ENCODE results near the gene GTPBP2. TPM values are rescaled to one million over a fixed set of nuclear protein-coding genes. Genes with fewer than 3 reads are reported as not detected.
A peak's percentile ranks its signal among the peaks of the same experiment; 100 is the strongest.

GTPBP2 gene
- 90.9 TPM for total RNA-seq
- long read RNA-seq, transcript GTPBP2-202 (12 exons, 2,933 nt): major isoform, 8 of 55 reads
- long read RNA-seq, partial matches to known transcripts: 19 of 55 reads
- long read RNA-seq, other reads (novel, unspliced or antisense): 26 of 55 reads

- Histone ChIP-seq H3K4me1 (peaks cover 32% of the 10 kb centered on the region), H3K9me3 (no peaks in the 10 kb centered on the region), H3K27me3 (ENCODE audit: low read depth) (no peaks in the 10 kb centered on the region), H3K27ac (peak within 1 kb of the TSS; percentile 89), H3K36me3 (peaks cover 22% of the 10 kb centered on the region), H3K4me3 (peak within 1 kb of the TSS; percentile 76)
- TF ChIP-seq CTCF (IDR thresholded peaks at IDR 0.05): no peak
- ATAC-seq (peak; percentile 91 to 95), DNase-seq (peak; percentile 100)
- intact Hi-C loops (cut with DNase I): no loop called here
Observed at GRCh38 chr6:43629104-43629504, at the start of gene GTPBP2. TSS of gene GTPBP2 (minus strand) at chr6:43629264. CDS start at chr6:43629162, 102 bp downstream.

DNA sequence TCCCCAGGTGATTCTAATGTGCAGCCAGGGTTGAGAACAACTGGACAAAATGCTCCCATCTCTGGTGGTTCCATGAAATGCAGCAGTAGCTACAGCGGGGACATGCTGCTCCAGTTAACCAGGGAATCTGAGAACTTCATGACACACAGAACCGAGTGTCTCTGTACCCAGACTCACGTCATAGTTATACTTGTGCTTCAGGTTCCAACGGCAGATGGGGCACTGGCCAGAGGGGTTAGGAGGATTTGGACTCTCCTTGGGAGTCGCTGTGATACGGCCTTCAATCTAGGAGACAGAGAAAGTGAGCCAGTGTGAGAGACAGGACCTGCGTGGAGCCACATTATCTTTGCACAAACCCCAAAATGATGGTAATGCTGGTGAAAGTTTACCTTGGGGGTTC, 49.3 kb upstream of the GTPBP2 start:
- H3K4me1 ChIP-seq: peaks cover 18% of the 10 kb centered on the region
- no peak for TF ChIP-seq CTCF (IDR thresholded peaks at IDR 0.05)
- no peak for ATAC-seq
- intact Hi-C loops (cut with DNase I): no loop called here
- no peaks in the 10 kb centered on the region for H3K27me3 ChIP-seq (ENCODE audit: low read depth)
- H3K4me3 ChIP-seq: no peak overlapping the region
- H3K9me3 ChIP-seq: no peaks in the 10 kb centered on the region
- H3K36me3 ChIP-seq: peaks cover 83% of the 10 kb centered on the region
- no peak overlapping the region for H3K27ac ChIP-seq
- DNase-seq: no peak

- Histone ChIP-seq H3K27ac (no peak overlapping the region), H3K27me3 (ENCODE audit: low read depth) (no peaks in the 10 kb centered on the region), H3K4me3 (no peak overlapping the region), H3K36me3 (peaks cover 88% of the 10 kb centered on the region), H3K9me3 (no peaks in the 10 kb centered on the region), H3K4me1 (peaks cover 15% of the 10 kb centered on the region)
- no peak for DNase-seq
- no peak for TF ChIP-seq CTCF (IDR thresholded peaks at IDR 0.05)
- intact Hi-C loops (cut with DNase I): no loop called here
- ATAC-seq: no peak
Observed at GRCh38 chr6:43677759-43678158, 48.7 kb upstream of the GTPBP2 start.

DNA sequence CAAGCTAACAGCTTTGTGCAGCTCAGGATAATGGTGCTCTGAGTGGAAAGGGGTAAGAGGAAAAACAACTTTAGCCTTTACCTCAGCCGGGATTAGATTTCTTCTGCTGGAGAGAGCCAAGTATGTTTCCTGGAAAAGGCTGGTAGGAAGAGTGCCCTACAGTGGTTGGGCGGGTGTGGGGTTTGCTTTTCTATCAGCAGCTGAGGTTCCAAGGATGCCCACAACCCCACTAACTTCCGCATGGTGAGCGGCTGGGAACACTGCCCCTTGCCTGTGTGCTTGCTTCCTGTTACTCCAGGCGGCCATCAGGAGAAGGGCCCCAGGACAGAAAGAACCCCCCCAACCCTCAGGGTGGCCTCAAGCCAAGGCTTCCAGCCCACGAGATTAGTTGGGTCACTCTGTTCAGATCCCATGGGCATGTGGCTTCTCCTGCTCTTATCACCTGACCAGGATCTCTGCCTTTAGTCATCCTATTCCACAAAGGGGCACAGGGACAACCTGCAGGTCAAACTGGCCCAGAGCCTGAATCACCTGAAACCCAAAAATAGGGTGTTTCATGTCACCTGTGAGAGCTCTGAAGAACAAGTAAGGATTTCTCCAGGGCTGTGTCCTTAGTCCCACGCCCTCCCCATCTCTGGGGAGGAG, 48.0 kb upstream of the GTPBP2 start:
- ATAC-seq (no peak), DNase-seq (no peak)
- H3K36me3 ChIP-seq: peaks cover 95% of the 10 kb centered on the region
- intact Hi-C loops (cut with DNase I): no loop called here
- H3K27ac ChIP-seq: no peak overlapping the region
- no peak overlapping the region for H3K4me3 ChIP-seq
- no peak for TF ChIP-seq CTCF (IDR thresholded peaks at IDR 0.05)
- H3K9me3 ChIP-seq: no peaks in the 10 kb centered on the region
- H3K4me1 ChIP-seq: peaks cover 17% of the 10 kb centered on the region
- no peaks in the 10 kb centered on the region for H3K27me3 ChIP-seq (ENCODE audit: low read depth)

DNA sequence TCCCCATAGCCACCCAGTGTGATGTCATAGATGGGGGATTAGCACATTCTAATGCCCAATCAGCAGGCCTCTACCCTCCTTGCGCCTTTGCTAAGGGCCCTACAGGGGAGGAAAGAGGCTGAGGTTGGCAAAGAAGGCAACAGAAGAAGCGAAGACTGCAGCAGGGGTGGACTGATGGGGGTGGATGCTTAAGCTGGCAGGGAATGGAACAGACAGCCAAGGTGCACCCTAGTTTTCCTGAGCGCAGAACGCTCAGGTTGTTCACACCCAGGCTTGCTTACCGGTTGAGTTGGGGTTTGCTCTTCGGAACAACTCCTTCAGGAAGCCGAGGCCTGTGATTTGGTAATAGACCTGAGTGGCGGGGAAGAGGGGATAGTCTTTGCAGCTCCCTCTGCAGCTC, 45.9 kb upstream of the GTPBP2 start:
- Histone ChIP-seq H3K4me3 (no peak overlapping the region), H3K27me3 (ENCODE audit: low read depth) (no peaks in the 10 kb centered on the region), H3K36me3 (peaks cover 97% of the 10 kb centered on the region), H3K9me3 (no peaks in the 10 kb centered on the region), H3K4me1 (peaks cover 23% of the 10 kb centered on the region), H3K27ac (no peak overlapping the region)
- DNase-seq (no peak), ATAC-seq (no peak)
- TF ChIP-seq CTCF (IDR thresholded peaks at IDR 0.05): no peak
- intact Hi-C loops (cut with DNase I): no loop called here
